ENCODE measurements around the gene GPLD1.

Gene GPLD1

GRCh38 chr6:24440897-24441598 lies 48.3 kb downstream of the GPLD1 start:
- H3K9me3 ChIP-seq (ENCODE audit: control insufficient read depth, insufficient read depth, low read length): no peaks in the 10 kb centered on the region
- no peaks in the 10 kb centered on the region for H3K36me3 ChIP-seq (ENCODE audit: control insufficient read depth, low read length)
- H3F3A ChIP-seq (ENCODE audit: control insufficient read depth, insufficient read depth): no peaks in the 10 kb centered on the region
- no peaks in the 10 kb centered on the region for H3K27me3 ChIP-seq (ENCODE audit: control insufficient read depth, low read length)
- H3K4me1 ChIP-seq (ENCODE audit: control insufficient read depth, low read length): peaks cover 6% of the 10 kb centered on the region
- TF ChIP-seq EZH2phosphoT487 (IDR thresholded peaks at IDR 0.05; ENCODE audit: borderline replicate concordance, low read length): no peak
- no peak for TF ChIP-seq CTCF (IDR thresholded peaks at IDR 0.05; ENCODE audit: low read depth, low read length, poor library complexity, severe bottlenecking)
- H3K79me2 ChIP-seq (ENCODE audit: control insufficient read depth, low read length): no peaks in the 10 kb centered on the region
- H3K4me2 ChIP-seq (ENCODE audit: low read length): no peak overlapping the region
- H3K4me3 ChIP-seq (ENCODE audit: low read length): no peak overlapping the region
- no peak overlapping the region for H3K27ac ChIP-seq (ENCODE audit: low read depth, low read length)
- H4K20me1 ChIP-seq (ENCODE audit: control insufficient read depth, insufficient read depth, low read depth, low read length): no peaks in the 10 kb centered on the region
- H3K9me2 ChIP-seq (replicated peaks; ENCODE audit: control insufficient read depth, low read length): no peaks in the 10 kb centered on the region

- H3K9me3 ChIP-seq (ENCODE audit: control insufficient read depth, insufficient read depth, low read length): no peaks in the 10 kb centered on the region
- H3K27me3 ChIP-seq (ENCODE audit: control insufficient read depth, low read length): no peaks in the 10 kb centered on the region
- H3K36me3 ChIP-seq (ENCODE audit: control insufficient read depth, low read length): no peaks in the 10 kb centered on the region
- TF ChIP-seq EZH2phosphoT487 (IDR thresholded peaks at IDR 0.05; ENCODE audit: borderline replicate concordance, low read length): no peak
- no peak for TF ChIP-seq CTCF (IDR thresholded peaks at IDR 0.05; ENCODE audit: low read depth, low read length, poor library complexity, severe bottlenecking)
- H3K4me2 ChIP-seq (ENCODE audit: low read length): no peak overlapping the region
- H3K4me1 ChIP-seq (ENCODE audit: control insufficient read depth, low read length): peaks cover 6% of the 10 kb centered on the region
- no peak overlapping the region for H3K27ac ChIP-seq (ENCODE audit: low read depth, low read length)
- H3K79me2 ChIP-seq (ENCODE audit: control insufficient read depth, low read length): no peaks in the 10 kb centered on the region
- no peaks in the 10 kb centered on the region for H3F3A ChIP-seq (ENCODE audit: control insufficient read depth, insufficient read depth)
- H4K20me1 ChIP-seq (ENCODE audit: control insufficient read depth, insufficient read depth, low read depth, low read length): no peaks in the 10 kb centered on the region
- no peak overlapping the region for H3K4me3 ChIP-seq (ENCODE audit: low read length)
- H3K9me2 ChIP-seq (replicated peaks; ENCODE audit: control insufficient read depth, low read length): no peaks in the 10 kb centered on the region
Observed at GRCh38 chr6:24439858-24440539, 49.4 kb downstream of the GPLD1 start.

GRCh38 chr6:24436979-24437378 lies 52.4 kb downstream of the GPLD1 start:
- peaks cover 6% of the 10 kb centered on the region for H3K4me1 ChIP-seq (ENCODE audit: control insufficient read depth, low read length)
- no peaks in the 10 kb centered on the region for H3K36me3 ChIP-seq (ENCODE audit: control insufficient read depth, low read length)
- H3K27me3 ChIP-seq (ENCODE audit: control insufficient read depth, low read length): no peaks in the 10 kb centered on the region
- H3K9me3 ChIP-seq (ENCODE audit: control insufficient read depth, insufficient read depth, low read length): no peaks in the 10 kb centered on the region
- no peak overlapping the region for H3K4me2 ChIP-seq (ENCODE audit: low read length)
- H3K9me2 ChIP-seq (replicated peaks; ENCODE audit: control insufficient read depth, low read length): no peaks in the 10 kb centered on the region
- no peaks in the 10 kb centered on the region for H3K79me2 ChIP-seq (ENCODE audit: control insufficient read depth, low read length)
- no peaks in the 10 kb centered on the region for H3F3A ChIP-seq (ENCODE audit: control insufficient read depth, insufficient read depth)
- no peak overlapping the region for H3K4me3 ChIP-seq (ENCODE audit: low read length)
- TF ChIP-seq CTCF (IDR thresholded peaks at IDR 0.05; ENCODE audit: low read depth, low read length, poor library complexity, severe bottlenecking) (no peak), EZH2phosphoT487 (IDR thresholded peaks at IDR 0.05; ENCODE audit: borderline replicate concordance, low read length) (no peak)
- no peaks in the 10 kb centered on the region for H4K20me1 ChIP-seq (ENCODE audit: control insufficient read depth, insufficient read depth, low read depth, low read length)
- no peak overlapping the region for H3K27ac ChIP-seq (ENCODE audit: low read depth, low read length)
